ENCODE measurements around the gene ATP1A4. TPM values are rescaled to one million over a fixed set of nuclear protein-coding genes. Genes with fewer than 3 reads are reported as not detected.

Gene ATP1A4
- total and polyA plus RNA-seq, 2 of the 13 experiments (the other 11 are each of a cell fraction or from before 2014, with no cell fraction given): not detected

GRCh38 chr1:160197231-160197630 is 45.8 kb downstream of the ATP1A4 start (continued):
- no peak for TF ChIP-seq PCBP1 (IDR thresholded peaks at IDR 0.05; ENCODE audit: borderline replicate concordance, low read depth, low read length)
- TF ChIP-seq ZNF34 (CRISPR knock-in tag; IDR thresholded peaks at IDR 0.05; ENCODE audit: borderline replicate concordance): no peak
- no peak for TF ChIP-seq ZBTB43 (CRISPR knock-in tag; conservative IDR thresholded peaks at IDR 0.05)
- TF ChIP-seq RORA (CRISPR knock-in tag; IDR thresholded peaks at IDR 0.05): no peak
- no peak for TF ChIP-seq ZNF891 (CRISPR knock-in tag; IDR thresholded peaks at IDR 0.05)
- TF ChIP-seq KLF6 (CRISPR knock-in tag; IDR thresholded peaks at IDR 0.05): no peak
- TF ChIP-seq SALL2 (CRISPR knock-in tag; IDR thresholded peaks at IDR 0.05): no peak
- no peak for TF ChIP-seq ZMYM2 (CRISPR knock-in tag; IDR thresholded peaks at IDR 0.05)
- TF ChIP-seq RBM22 (optimal IDR thresholded peaks at IDR 0.05; ENCODE audit: low read length): no peak
- TF ChIP-seq ZNF7 (CRISPR knock-in tag; IDR thresholded peaks at IDR 0.05): no peak
- no peak for TF ChIP-seq ZNF280B (CRISPR knock-in tag; IDR thresholded peaks at IDR 0.05; ENCODE audit: borderline replicate concordance)
- no peak for TF ChIP-seq ZNF136 (CRISPR knock-in tag; IDR thresholded peaks at IDR 0.05; ENCODE audit: low read depth)

- H3K27me3 ChIP-seq (ENCODE audit: control insufficient read depth in 1 of 2, insufficient read depth in 2 of 2, low read length in 2 of 2): peaks cover 1 to 11% of the 10 kb centered on the region in 2 experiments; a peak in 2 of 5 replicates
- H3K4me2 ChIP-seq (ENCODE audit: low read depth, low read length): no peak overlapping the region
- in situ Hi-C loops (cut with HindIII; ENCODE audit: extremely low pct_ligation_motif_present, low pct_unique_long_range_greater_than_20kb): no loop called here
- 47% methylated on average over 4 of the region's 4 CpGs for WGBS (ENCODE audit: low lambda C conversion rate)
- no peaks in the 10 kb centered on the region for H4K20me1 ChIP-seq (ENCODE audit: insufficient read depth, low read length)
- no peak overlapping the region for H2AFZ ChIP-seq (ENCODE audit: low read length)
- no peak for ATAC-seq
- no peak overlapping the region for H3K27ac ChIP-seq (ENCODE audit: extremely low read length, insufficient read depth, low read length)
- intact Hi-C loops (cut with micrococcal nuclease; ENCODE audit: unreplicated experiment): no loop called here
- H3K79me2 ChIP-seq (ENCODE audit: insufficient read depth, low read length): peaks cover 2% of the 10 kb centered on the region
- ChIA-PET CTCF (ENCODE audit: low intra/inter-chr PET ratio, low total read pairs) (no interaction called here), POLR2A (no interaction called here)
- no peak for DNase-seq (ENCODE audit: low spot score)
- peaks cover 11% of the 10 kb centered on the region for H3K4me1 ChIP-seq (ENCODE audit: insufficient read depth, low read length)
- BruUV-seq (replicated peaks): no TSS peak
- no peak overlapping the region for H3K4me3 ChIP-seq (replicated peaks in 1 of 3; ENCODE audit: insufficient read depth in 1 of 3, low read depth in 2 of 3, low read length in 3 of 3)
- FAIRE-seq: no peak
- no peaks in the 10 kb centered on the region for H3K9me3 ChIP-seq (ENCODE audit: low read length)
- H3K9ac ChIP-seq (ENCODE audit: insufficient read depth, low read depth, low read length): no peak overlapping the region
- no peaks in the 10 kb centered on the region for H3K36me3 ChIP-seq (replicated peaks in 1 of 2; ENCODE audit: control insufficient read depth in 1 of 2, insufficient read depth in 2 of 2, low read length in 2 of 2)
- TF ChIP-seq CREB3 (CRISPR knock-in tag; IDR thresholded peaks at IDR 0.05): no peak
- no peak for TF ChIP-seq PREB (CRISPR knock-in tag; IDR thresholded peaks at IDR 0.05)
- no peak for TF ChIP-seq ZBTB37 (CRISPR knock-in tag; IDR thresholded peaks at IDR 0.05)
- no peak for TF ChIP-seq TFE3 (CRISPR knock-in tag; IDR thresholded peaks at IDR 0.05)
- TF ChIP-seq GFI1 (CRISPR knock-in tag; IDR thresholded peaks at IDR 0.05; ENCODE audit: borderline replicate concordance): no peak
These were observed 49.4 kb downstream of the ATP1A4 start for GRCh38 chr1:160200786-160201185.

Measured in HepG2 (cell line).